COLO829 (cell line): ENCODE results near the gene USH1C.

Experiments used
- DNase-seq: peaks from one replicate; pipeline ENCODE4 v3.0.0; 2012; ENCODE audit warnings: low spot score

Gene USH1C

DNA sequence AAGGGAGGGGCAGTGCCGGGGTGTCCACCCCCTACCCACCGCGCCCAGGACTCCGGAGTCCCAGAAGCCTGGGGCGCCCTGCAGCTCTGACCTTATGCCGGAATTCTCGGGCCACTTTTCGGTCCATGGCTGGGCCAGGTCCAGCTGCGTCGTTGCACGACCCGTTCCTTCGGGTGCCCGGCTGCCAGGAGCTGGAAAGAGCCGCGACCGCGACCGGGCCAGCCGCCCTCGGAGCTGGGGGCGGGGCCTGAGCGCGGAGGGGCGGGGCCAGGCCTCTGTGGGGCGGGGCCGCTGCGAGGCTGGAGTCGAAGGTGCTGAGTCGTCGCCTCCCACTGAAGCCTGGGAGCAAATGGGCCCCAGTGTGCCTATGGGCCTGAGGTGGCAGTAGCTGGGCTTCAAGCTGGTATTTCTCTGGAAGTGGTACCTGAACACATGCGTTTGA, at the start of gene USH1C:
Gene USH1C, minus strand, starts transcription at position 236 of the 442 bp plus-strand sequence. Its CDS starts 109 bp downstream, at position 127.
- no peak for DNase-seq

DNA sequence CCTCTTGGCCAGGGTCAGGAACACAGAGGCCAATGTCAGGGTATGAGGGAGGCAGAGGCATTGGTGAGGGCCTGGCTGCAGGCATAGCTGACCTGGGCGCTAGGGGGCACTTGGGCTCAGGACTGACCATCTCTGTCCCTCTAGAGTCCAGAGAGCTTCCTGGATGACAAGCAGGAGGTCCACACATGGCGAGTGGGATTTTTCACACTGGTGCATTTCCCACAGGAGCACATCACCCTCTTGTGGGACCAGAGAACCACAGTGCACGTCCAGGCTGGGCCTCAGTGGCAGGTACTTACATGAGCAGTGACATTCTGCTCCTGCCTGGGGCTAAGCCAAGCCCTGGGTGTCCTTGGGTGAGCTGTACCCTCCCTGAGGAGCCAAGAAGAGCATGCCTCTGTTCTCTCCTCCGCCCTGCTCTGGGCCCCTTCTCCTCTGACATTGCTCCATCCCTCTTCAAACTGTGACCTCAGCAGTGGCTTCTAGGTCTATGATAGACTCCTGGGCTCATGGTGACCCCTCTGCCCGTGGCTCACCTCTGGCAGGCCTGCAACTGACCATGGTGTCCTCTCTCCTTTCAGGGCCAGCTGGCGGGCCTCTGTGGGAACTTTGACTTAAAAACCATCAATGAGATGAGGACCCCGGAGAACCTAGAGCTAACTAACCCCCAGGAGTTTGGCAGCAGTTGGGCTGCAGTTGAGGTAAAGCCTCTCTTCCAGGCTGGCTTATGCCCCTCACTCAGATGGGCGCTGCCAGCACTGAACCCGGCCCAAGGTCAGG, 49.4 kb upstream of the USH1C start:
- DNase-seq: no peak

DNA sequence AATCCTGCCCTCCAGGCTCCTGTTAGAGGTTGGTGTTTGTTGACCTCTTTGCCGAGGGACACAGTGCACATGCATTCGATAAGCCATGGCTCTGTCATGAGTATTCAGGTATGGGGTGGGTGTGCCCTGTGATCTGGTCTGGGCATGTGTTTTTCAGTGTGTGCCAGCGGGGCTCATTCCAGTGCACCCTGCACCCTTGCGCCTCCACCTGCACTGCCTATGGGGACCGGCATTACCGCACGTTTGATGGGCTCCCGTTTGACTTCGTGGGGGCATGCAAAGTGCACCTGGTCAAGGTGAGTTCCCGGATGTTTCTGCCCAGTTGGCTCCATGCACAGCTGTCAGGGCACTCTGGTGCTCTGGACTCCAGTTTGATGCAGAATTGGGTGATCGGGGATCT, 47.1 kb upstream of the USH1C start:
- DNase-seq: no peak

DNA sequence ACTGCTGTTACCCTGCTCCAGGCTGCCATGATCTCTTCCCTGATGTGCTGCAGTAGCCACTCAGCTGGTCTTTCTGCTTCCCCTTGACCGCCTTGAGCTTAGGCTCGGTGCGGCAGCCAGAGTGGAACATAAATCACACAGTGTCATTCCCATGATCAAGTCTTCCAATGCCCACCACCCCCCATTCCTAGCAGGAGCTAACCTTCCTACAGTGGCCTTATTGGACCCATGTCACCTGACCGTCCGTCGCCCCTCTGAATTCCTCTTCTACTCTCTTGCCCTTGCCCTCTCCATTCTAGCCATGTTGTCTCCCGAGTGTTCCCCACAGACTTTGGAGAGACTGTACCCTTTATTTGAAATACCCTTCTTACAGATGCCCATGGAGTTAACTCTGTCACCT, 46.2 kb upstream of the USH1C start:
- no peak for DNase-seq

DNA sequence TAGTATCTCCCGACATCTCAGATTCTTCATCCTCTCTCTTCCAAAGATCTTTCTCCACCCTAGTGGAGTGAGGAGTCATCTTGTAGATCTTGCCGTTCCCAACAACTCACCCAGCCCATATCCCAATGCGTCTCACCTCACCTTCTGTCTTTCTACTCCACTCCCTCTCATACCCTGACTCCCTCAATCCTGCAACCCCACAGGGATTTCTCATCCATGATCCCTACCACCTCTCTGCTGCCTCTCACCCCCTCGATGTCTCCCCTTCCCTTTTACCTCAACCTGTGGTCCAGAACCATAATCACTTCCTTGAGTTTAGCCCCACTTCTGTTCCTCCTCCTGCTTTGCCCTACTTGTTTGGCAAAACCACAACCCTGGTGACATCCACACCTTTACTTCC, 44.5 kb upstream of the USH1C start:
- no peak for DNase-seq

DNA sequence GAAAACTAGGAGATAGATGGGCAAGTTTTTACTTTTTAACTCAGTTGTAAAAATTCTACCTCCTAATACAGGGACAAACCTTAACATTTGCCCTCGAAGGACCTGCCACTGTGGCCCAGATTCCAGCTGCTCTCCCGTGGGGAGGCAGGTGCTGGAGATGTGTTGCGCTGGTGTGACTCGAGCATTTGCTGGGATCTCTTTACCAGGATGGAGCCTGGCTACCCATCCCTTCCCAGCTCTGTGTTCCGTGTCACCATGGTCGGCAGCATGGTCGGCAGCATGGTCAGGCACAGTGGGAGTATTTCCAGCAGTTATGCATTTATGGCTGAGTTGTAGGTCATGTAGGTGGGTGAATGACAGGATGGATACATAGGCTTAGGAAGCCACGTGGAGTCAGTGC, 44.0 kb upstream of the USH1C start:
- DNase-seq: no peak

DNA sequence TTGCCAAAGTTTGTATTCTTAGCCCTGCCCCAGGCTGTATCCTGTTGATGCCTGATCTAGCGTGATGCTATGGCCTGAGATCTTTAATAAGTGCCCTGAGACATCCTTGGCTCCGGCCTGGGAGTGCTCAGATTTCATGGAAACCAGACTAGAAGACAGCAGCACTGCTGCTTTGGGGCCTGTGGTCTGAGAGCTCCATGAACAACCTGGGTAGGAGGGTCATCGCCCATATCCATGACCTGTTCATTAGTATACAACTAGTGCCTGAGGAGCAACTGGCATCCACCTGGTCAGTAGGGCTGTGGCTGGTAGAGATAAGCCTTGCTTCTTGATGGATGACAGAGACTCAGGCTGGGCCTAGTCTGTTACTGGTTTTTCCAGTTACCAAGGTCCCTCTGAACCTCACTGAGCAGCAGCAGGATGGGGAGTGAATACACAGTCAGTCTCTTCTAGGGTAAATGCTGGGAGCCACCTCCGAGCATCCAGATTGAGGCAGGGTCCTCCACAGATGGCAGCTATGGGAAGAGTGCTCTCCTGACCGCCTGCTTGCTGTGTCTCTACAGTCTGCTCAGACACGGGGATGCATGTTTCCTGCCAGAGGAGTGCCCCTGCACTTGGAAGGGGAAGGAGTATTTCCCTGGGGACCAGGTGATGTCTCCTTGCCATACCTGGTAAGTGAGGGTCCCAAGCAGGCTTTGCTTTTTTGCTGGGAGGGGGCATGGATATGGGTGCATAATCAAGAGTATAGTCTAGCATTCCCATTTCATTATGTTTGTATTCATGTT, 41.9 kb upstream of the USH1C start:
- DNase-seq: no peak

DNA sequence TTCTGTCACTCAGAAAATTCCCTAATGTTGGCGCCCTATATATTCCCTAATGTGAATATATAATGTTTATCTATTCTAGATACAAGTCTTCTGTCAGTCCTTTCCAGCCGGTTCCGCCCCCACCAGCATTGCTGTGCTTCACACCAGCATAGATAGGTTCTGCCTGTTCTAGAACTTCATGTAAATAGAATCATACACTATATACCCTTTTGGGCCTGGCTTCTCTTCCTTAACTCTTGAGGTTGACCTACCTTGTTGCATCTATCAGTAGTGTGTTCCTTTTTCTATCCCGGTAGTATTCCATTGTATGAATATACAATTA, 37.5 kb upstream of the USH1C start:
- no peak for DNase-seq

DNA sequence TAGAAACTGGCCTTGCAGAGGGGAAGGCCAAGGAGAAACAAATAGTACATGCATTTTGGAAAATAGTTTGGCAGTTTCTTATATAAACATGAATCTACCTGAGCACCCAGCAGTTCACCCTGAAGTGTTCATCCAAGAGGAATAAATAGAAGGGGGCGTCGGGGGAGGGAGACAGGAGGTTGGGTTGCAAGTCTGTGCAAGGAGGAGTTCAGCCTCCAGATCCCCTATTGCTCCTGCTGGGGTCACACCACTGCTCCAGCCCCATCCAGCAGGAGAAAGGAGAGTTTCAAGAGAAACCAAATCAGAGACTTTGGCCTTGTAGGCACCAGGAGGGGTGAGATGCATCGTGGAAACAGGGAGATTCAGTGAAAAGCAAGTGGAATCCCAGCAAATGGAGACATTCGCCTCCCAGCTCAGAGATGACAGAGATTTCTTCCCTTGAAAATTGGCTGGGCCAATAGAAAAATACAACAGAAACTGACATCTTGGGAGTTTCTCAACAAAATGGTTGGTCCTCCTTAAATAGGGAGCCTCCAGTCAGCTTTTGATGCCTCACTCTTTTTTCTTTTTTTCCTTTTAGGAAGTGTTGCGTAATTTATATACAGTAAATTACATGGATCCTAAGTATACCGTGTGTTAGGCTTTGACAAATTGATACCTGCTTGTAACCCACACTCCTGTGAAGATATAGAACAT, 37.0 kb upstream of the USH1C start:
- no peak for DNase-seq

DNA sequence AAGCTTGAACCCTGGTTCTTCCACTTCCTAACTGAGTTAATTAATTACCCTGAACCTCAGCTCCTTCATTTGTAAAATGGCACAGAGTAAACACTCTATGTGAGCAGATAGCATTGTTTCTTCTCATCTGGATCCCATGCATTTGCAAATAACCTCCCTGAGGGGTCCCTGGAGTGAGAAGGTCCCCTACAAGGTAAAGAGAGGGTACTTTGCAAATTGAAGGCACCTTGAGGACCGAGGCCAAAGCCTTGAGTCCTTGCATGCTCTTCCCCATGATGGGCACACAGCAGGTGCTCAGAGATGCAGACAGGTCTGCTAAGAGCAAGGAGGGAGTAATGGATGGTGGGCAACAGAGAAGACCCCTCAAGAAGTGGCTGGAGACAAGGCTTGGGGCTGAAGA, 36.1 kb upstream of the USH1C start:
- DNase-seq: no peak

DNA sequence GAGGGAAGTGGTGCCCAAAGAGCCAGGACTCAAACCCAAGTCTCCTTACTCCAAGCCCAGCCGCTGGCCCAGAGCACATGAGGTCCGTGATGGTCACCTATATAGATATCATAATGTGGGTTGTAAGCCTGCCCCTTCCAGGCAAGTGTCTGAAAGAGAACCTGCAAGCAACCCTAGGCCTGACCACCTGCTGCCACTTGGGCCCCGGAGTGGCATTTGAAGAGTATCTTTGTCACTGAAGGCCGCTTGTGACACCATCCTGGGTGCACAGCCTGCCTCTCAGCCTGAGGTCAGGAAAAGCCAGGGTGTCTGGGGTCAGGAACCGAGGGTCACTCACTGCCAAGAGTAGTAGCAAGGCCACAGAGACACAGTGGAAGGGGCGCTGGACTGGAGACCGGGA, 35.2 kb upstream of the USH1C start:
- DNase-seq: no peak

DNA sequence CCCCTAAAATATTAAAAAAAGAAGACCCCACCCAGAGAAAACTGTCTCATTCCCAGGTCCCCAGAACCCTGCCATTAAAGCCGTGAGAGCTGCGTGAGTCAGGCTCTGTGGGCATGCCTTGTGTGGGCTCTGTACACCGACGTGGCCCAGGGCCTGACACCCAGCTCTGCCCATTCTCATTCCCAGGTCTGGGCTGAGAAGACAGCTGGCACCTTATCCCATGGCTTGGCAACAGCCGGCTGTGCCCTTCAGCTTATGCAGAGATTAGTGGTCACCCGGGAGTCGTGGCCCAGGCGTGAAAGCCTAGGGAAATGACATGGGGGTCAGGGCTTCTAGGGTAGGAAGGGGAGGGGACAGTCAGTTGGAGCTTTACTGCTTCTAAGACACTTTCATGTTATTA, 34.7 kb upstream of the USH1C start:
- DNase-seq: no peak

DNA sequence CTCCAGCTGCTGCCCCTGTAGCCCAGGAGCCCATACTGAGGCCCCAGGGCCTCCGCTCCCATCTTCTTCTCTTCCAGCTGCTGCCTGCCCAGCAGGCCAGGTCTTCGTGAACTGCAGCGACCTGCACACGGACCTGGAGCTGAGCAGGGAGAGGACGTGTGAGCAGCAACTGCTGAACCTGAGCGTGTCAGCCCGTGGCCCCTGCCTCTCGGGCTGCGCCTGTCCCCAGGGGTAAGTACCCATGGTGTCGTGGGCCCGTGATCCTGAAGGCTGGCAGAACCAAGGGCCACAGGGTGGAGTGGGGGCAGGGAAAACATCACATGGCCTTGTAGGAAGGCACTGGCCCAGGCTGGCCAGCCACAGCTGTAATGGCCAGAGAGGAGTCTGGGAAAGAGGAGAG, 34.1 kb upstream of the USH1C start:
- DNase-seq: no peak

DNA sequence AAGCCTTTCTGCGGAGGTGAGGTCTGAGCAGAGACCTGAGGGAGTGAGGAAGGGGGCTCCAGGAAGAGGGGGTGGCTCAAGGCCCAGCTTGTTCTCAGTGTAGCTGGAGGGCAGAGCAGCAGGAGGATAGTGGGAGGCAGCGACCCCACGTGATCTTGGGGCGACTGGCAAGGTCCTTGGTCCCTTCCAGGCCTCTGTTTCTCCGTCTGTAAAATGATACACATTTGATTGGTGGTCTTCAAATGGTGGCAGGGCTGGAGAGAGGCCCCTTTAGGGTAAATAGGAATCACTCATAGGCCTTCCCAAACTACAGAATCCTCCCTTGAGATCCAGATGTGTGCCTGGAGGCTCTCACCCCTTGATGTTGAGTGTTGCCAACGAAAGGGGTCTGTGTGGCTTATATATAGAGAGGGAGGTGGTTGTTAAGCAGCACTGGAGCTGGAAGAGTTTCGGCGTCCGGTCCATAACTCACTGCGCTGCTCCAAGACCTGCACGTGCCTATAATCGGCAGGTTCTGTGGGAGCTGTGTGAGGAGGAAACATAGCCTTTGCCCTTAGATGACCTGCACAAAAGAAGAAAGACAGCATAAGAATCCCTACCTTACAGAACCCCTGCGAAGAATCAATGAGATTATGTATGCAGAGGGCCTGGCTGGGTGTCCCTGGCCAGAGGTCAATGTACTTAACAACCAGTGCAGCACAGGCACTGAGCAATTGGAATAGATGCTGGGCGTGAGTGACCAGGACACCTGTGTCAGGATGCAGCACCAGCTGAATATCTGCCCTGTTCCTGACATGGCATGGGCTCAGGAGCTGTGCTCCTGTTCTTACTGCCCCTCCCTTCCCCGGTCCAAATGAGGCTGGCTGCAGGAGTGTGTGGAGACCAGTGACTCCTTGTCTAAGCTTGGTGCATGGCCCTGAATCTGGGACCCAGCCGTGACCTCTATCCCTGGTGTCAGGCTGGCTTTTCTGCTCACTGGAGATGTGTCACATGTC, 31.5 kb upstream of the USH1C start:
- DNase-seq: no peak

DNA sequence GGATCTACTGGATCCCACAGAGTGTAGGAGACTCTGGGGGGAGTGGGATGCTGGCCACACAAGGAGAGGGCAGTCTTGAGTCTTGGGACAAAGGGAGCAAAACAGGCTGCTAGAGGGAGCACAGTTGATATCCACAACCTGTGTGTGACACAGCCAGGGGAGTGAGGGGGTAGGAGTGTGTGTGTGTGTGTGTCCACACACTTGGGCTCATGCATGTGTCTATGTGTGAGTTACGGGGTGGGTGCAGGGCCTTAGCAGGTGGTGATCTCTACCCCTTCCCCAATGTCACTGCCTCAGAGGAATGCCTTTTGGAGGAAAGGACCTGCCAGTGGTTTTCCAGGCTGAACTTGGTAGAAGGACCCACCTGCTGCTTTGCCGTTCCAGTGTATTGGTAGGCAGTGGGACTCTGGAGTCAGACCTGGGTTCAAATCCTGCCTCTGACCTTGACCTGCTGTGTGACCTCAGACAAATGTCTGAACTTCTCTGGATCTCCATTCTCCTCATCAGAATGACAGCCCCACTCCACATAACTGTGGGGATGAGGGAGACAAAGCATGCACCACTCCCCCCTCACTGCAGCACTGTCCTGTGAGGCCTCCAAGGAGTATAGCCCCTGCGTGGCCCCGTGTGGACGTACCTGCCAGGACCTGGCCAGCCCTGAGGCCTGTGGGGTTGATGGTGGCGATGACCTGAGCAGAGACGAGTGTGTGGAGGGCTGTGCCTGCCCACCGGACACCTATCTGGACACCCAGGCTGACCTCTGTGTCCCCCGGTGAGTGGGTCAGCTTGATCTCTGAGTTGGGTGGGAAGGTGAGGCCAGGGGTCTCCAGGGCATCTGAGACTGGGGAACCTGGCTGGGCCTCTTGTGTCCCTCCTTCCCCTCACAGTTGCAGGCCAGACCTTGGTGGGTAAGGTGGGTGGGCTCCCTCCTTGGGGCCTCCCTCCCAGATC, 30.2 kb upstream of the USH1C start:
- no peak for DNase-seq

DNA sequence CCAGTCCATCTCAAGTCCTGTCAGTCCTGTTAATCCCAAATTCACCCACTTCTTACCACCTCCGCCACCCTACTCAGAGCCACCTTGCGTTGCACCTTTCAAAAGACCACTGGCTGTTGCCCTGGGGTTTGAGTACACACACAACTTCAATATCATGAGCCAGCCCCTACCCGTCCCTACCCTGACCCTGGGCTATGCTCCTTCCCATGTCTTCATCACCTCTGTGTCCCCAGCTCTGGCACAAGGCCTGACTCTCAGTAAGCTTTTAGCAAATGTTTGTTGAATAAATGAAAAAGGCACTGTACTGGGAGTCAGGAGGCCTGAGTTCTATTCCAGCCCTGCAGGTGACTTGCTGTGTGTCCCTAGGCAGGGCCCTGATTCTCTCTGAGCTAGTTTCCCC, 29.3 kb upstream of the USH1C start:
- DNase-seq: no peak

DNA sequence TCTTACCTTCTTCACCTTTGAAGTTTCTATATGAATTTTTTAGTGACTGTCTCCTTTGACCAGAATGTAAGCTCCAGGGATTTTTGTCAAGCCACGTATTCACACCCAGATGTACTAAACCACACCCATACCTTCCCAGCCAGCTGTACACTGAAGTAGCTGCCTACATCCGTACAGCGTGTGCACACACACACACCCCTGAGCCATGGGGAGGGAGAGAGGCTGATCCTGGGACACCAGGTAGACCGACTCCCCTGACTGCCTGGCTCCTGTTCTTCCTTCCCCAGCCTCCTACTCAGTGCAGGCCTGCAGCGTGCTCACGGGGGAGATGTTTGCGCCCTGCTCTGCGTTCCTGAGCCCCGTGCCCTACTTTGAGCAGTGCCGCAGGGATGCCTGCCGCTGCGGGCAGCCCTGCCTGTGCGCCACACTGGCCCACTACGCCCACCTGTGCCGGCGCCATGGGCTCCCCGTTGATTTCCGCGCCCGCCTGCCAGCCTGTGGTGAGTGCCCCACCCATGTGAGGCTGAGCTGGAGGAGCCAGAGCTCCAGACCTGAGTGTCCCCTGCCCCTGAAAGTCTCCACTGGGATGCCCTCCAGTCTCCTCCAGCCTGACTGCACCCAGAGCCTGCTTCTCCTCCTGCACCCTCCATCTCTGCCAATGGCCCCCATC, 28.7 kb upstream of the USH1C start:
- no peak for DNase-seq

DNA sequence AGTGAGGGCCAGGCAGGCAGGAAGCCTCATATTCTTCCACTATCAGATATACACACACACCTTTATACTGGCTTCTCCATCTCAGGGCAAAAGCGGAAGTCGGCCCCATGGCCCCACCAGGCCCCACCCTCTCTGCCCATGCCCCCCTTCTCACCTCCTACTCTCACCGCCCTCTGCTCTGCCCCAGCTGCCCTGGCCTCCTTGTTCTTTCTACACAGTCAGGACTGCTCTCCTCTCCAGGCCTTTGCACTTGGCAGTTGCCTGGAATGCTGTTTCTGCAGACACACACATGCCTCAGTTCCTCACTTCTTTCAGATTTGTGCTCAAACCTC, 28.1 kb upstream of the USH1C start:
- DNase-seq: no peak

DNA sequence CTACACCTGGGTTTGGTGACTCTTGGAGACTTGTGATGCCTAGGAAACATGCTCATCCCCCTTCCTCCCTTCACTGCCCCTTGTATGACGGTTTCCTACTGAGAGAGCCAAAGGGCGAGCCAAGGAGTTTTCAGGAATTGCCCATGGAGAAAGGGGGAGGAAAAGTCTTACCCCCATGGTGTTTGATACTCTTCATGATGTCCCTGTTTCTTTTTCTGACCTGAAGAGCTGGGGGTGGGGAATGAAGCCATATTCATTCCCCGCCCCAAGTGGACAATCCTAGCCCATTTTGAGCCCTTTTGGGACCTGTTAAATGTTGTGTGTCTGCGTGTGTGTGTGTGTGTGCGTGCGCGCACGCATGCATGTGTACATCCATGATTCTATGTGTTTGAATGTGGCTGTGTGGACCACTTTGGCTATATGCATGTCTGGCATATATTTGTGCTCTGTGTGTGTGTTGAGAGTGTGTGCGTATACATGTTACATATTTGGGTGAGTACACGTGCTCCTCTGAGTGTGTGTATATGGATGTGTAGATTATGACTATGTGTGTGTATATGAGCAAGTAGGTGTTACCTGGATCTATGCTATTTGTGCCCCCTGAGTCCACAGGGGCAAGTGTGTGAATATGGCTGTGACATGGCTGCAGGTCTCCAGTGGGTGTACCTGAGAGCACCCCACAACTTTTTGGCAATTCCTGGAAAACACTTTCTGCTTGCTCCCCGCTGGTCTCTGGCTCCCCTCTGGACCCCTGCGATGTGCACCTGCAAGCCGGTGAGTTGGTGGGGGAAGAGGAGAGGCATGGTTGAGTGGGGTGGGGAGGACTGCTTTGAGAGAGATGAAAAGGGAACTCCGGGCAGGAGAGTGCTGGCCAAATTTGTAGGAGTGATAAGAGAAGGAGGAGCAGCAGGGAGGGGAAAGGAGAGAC, 27.5 kb upstream of the USH1C start:
- no peak for DNase-seq
